Activated CD4-positive, alpha-beta T cell treated with anti-CD3 and anti-CD28 coated beads, Interleukin-2, amount 10 ng/mL, durations not matched to agents 7 days and 5 days (primary cell): ENCODE data around the gene NLGN2. TPM values are rescaled to one million over a fixed set of nuclear protein-coding genes. Genes with fewer than 3 reads are reported as not detected.
A peak's percentile ranks its signal among the peaks of the same experiment; 100 is the strongest.

Experiments
- CTCF ChIA-PET: fragments of 350-600 bp; sonication (Branson Sonifier 250); formaldehyde crosslinking; loops from one replicate; lab custom pipeline; 2021; ENCODE audit warnings: antibody characterized with exemption; lab: Charles Lee
- POLR2A ChIA-PET: fragments of 350-600 bp; sonication (Branson Sonifier 250); formaldehyde crosslinking; loops from one replicate; lab custom pipeline; 2021; ENCODE audit warnings: antibody characterized with exemption; lab: Charles Lee
- DNase-seq: peaks from one replicate; pipeline ENCODE4 v3.0.0-alpha.2; 2020
- H3K27ac Mint-ChIP-seq: one replicate; pipeline ENCODE4 v1.8.0; 2021; ENCODE audit warnings: mild to moderate bottlenecking, moderate library complexity, mixed read lengths
- H3K27me3 Mint-ChIP-seq: one replicate; pipeline ENCODE4 v1.8.0; 2021; ENCODE audit warnings: mixed read lengths
- H3K36me3 Mint-ChIP-seq: one replicate; pipeline ENCODE4 v1.8.0; 2021; ENCODE audit warnings: low read depth, mixed read lengths
- H3K4me1 Mint-ChIP-seq: one replicate; pipeline ENCODE4 v1.8.0; 2021; ENCODE audit warnings: mixed read lengths
- H3K4me3 Mint-ChIP-seq: one replicate; pipeline ENCODE4 v1.8.0; 2021; ENCODE audit warnings: mild to moderate bottlenecking, moderate library complexity, mixed read lengths
- H3K9me3 Mint-ChIP-seq: one replicate; pipeline ENCODE4 v1.8.0; 2021; ENCODE audit warnings: mixed read lengths
- total RNA-seq, 2 experiments: library from RNA; stranded (reverse); gene quantifications; one replicate each; pipeline ENCODE4 v1.2.3, GENCODE V29; 2021

Gene NLGN2
- total RNA-seq, 2 experiments from 2014 or later, result 0.89 to 1.4 TPM

DNA sequence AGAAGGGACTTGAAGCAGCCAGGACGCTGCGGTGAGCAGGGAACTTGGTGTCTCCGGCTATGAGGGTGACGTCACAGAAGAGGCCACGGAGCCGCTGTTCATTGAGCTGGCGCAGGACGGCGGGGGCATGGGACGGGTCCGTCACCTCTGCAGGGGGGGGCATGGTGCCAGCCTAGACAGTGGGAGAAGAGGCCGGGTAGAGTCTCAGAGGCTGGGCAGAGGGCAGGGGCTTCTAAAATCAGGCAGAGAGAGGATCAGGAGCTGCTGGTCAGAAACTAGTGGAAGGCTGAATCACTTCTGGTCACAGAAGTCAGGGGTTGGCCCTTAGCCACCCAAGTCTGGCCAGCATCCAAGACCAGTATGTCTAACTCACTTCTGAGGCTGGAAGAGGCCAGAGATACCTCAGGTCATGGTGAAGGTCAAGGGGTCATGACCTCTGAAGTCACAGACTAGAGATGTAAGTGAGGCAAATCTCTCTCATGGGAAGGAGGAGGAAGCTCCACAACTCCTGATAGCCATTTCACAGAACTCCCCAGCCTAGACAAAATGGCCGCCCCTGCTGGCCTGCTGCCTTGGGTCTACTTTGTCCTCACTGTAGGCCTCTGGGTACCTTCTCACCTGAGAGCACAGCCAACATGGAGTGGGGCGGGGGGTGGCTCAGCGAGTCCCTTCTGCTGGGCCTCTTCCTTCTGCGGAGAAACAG lies 59.1 kb downstream of the NLGN2 start:
- peaks cover 21% of the 10 kb centered on the region for H3K4me1 Mint-ChIP-seq
- no peak overlapping the region for H3K4me3 Mint-ChIP-seq
- CTCF ChIA-PET, result interaction anchor here (0.5 kb wide), 1 partner anchor 85 kb away, joined by 4 read pairs; no protein-coding TSS in a partner anchor
- H3K27ac Mint-ChIP-seq, result peak overlapping the region; percentile 54
- peaks cover 13% of the 10 kb centered on the region for H3K36me3 Mint-ChIP-seq
- POLR2A ChIA-PET, result no interaction called here
- DNase-seq, result no peak
- H3K9me3 Mint-ChIP-seq, result no peaks in the 10 kb centered on the region
- H3K27me3 Mint-ChIP-seq, result no peaks in the 10 kb centered on the region

DNA sequence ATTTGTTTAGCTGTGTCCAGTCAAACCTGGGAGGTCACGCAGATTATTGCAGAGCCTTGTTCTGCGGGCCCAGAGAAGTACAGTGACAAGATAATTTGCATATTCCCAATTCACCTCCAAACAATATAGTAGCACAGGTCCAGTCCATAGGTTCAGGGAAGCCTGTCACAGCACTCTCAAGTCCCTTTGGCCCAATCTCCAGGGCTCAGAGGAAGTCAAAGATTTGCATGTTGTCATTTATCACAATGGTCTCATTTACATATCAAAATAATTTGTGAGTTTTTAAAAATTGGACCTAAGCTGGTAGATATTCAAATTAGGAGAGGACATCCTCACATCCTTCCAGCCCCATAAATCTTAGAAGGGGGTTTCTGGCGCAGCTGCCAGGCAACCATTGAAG lies 59.9 kb downstream of the NLGN2 start:
- no peak for DNase-seq
- peak overlapping the region; percentile 13 for H3K27ac Mint-ChIP-seq
- ChIA-PET POLR2A (no interaction called here), CTCF (interaction anchor here (0.5 kb wide), 1 partner anchor 86 kb away, joined by 4 read pairs; no protein-coding TSS in a partner anchor)
- no peaks in the 10 kb centered on the region for H3K9me3 Mint-ChIP-seq
- peaks cover 24% of the 10 kb centered on the region for H3K4me1 Mint-ChIP-seq
- peaks cover 13% of the 10 kb centered on the region for H3K36me3 Mint-ChIP-seq
- H3K4me3 Mint-ChIP-seq, result no peak overlapping the region
- no peaks in the 10 kb centered on the region for H3K27me3 Mint-ChIP-seq

DNA sequence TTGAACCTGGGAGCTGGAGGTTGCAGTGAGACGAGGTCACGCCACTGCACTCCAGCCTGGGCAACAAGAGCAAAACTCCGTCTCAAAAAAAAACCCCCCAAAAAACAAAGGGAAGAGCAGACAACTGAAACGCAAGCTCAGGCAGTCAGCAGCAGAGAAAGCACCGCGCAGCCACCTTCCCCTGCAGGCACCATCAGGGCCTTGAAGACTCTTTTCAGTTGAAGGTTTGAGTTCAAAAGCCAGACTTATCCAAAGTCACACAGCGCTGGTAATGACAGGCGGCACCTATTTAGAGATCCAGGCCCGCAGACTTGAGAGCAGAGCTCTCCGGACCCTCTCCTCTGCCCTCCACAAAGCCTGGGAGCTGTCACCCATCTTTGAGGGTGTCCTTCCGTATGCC lies 60.6 kb downstream of the NLGN2 start:
- peaks cover 11% of the 10 kb centered on the region for H3K36me3 Mint-ChIP-seq
- POLR2A ChIA-PET, result no interaction called here
- H3K27me3 Mint-ChIP-seq, result no peaks in the 10 kb centered on the region
- CTCF ChIA-PET, result interaction anchor here (0.6 to 1.1 kb wide), 2 partner anchors 93 to 107 kb away, joined by 3 read pairs; no protein-coding TSS in a partner anchor
- no peak overlapping the region for H3K4me3 Mint-ChIP-seq
- no peaks in the 10 kb centered on the region for H3K9me3 Mint-ChIP-seq
- peaks cover 28% of the 10 kb centered on the region for H3K4me1 Mint-ChIP-seq
- H3K27ac Mint-ChIP-seq, result no peak overlapping the region
- DNase-seq, result no peak

DNA sequence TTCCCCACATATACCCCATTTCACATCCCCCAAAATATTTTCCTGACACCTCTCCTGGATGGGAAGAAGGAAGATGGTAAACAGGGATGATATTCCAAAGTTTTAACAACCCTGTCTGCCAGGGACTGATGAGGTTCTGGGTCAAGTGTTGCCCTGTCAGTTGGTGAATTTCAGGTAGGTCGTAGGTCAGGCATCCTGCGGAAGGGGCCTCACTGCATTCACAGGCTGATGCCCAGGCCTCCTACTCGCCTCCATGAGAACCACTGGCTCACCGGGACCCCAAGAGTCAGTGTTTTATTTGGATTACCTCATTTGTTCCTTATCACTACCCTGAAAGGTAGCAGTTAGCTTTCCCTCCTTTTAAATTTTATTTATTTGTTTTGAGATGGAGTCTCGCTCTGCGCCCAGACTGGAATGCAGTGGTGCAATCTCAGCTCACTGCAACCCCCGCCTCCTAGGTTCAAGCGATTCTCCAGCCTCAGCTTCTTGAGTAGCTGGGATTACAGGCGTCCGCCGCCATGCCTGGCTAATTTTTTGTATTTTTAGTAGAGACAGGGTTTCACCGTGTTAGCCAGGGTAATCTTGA lies 61.3 kb downstream of the NLGN2 start:
- POLR2A ChIA-PET, result no interaction called here
- Mint-ChIP-seq H3K27ac (no peak overlapping the region), H3K27me3 (no peaks in the 10 kb centered on the region), H3K9me3 (no peaks in the 10 kb centered on the region), H3K36me3 (peaks cover 7% of the 10 kb centered on the region), H3K4me1 (peaks cover 31% of the 10 kb centered on the region), H3K4me3 (no peak overlapping the region)
- no peak for DNase-seq
- CTCF ChIA-PET, result interaction anchor here (0.6 to 1.1 kb wide), 2 partner anchors 92 to 108 kb away, joined by 3 read pairs; no protein-coding TSS in a partner anchor

Other genes with a start within 250 kb of the NLGN2 start
- under 1 TPM; 0.29 to 0.62 TPM for gene ASGR1, start 228.5 kb upstream of the NLGN2 start, total RNA-seq
- gene DLG4, start 188.0 kb upstream of the NLGN2 start, total RNA-seq, result 1 to 10 TPM; 9.4 to 9.5 TPM
- 100 to 1,000 TPM; 338 to 370 TPM for gene ACADVL, start 187.9 kb upstream of the NLGN2 start, total RNA-seq
- gene DVL2, start 173.3 kb upstream of the NLGN2 start, total RNA-seq, result 10 to 100 TPM; 53.2 TPM
- gene PHF23, start 168.4 kb upstream of the NLGN2 start, total RNA-seq, result 10 to 100 TPM; 55.9 to 59.2 TPM
- 100 to 1,000 TPM; 256 to 279 TPM for gene GABARAP, start 165.4 kb upstream of the NLGN2 start, total RNA-seq
- gene CTDNEP1, start 156.1 kb upstream of the NLGN2 start, total RNA-seq, result 100 to 1,000 TPM; 168 to 183 TPM
- 10 to 100 TPM; 41.7 to 42.4 TPM for gene ELP5, start 155.6 kb upstream of the NLGN2 start, total RNA-seq
- under 1 TPM in 1 of 2 experiments, not detected in 1; 0.29 TPM for gene CLDN7, start 145.4 kb upstream of the NLGN2 start, total RNA-seq
- not detected for gene SLC2A4, start 126.1 kb upstream of the NLGN2 start, total RNA-seq
- gene YBX2, start 113.2 kb upstream of the NLGN2 start, total RNA-seq, result under 1 TPM; 0.55 to 0.83 TPM
- gene EIF5A, start 100.2 kb upstream of the NLGN2 start, total RNA-seq, result 100 to 1,000 TPM; 470 to 502 TPM
- gene GPS2, start 92.5 kb upstream of the NLGN2 start, total RNA-seq, result 100 to 1,000 TPM in 1 of 2 experiments, 10 to 100 TPM in 1; 85.9 to 105 TPM
- gene NEURL4, start 78.5 kb upstream of the NLGN2 start, total RNA-seq, result 10 to 100 TPM; 34.7 to 38.1 TPM
- 100 to 1,000 TPM; 727 to 775 TPM for gene ACAP1, start 71.3 kb upstream of the NLGN2 start, total RNA-seq
- gene KCTD11, start 55.7 kb upstream of the NLGN2 start, total RNA-seq, result 10 to 100 TPM; 11.2 to 12.5 TPM
- under 1 TPM in 1 of 2 experiments, not detected in 1; 0.23 TPM for gene TMEM95, start 52.7 kb upstream of the NLGN2 start, total RNA-seq
- 1 to 10 TPM; 1.5 to 2.1 TPM for gene TNK1, start 26.8 kb upstream of the NLGN2 start, total RNA-seq
- 100 to 1,000 TPM; 151 to 161 TPM for gene PLSCR3, start 13.3 kb upstream of the NLGN2 start, total RNA-seq
- 10 to 100 TPM; 47.2 to 48.3 TPM for gene TMEM256, start 3.7 kb upstream of the NLGN2 start, total RNA-seq
- gene SPEM1, start 12.5 kb downstream of the NLGN2 start, total RNA-seq, result not detected
- gene SPEM2, start 17.8 kb downstream of the NLGN2 start, total RNA-seq, result not detected
- not detected for gene SPEM3, start 21.0 kb downstream of the NLGN2 start, total RNA-seq
- 10 to 100 TPM; 16.7 to 18.1 TPM for gene TMEM102, start 27.6 kb downstream of the NLGN2 start, total RNA-seq
- gene FGF11, start 31.7 kb downstream of the NLGN2 start, total RNA-seq, result 1 to 10 TPM; 6.8 to 9.4 TPM
- gene CHRNB1, start 37.2 kb downstream of the NLGN2 start, total RNA-seq, result 10 to 100 TPM; 18.8 to 19.2 TPM
- 10 to 100 TPM; 25.8 to 28.4 TPM for gene ZBTB4, start 71.8 kb downstream of the NLGN2 start, total RNA-seq
- gene SLC35G6, start 73.6 kb downstream of the NLGN2 start, total RNA-seq, result not detected
- 100 to 1,000 TPM; 175 to 201 TPM for gene POLR2A, start 76.5 kb downstream of the NLGN2 start, total RNA-seq
- 10 to 100 TPM; 79.6 to 82.5 TPM for gene TNFSF12, start 141.2 kb downstream of the NLGN2 start, total RNA-seq
- gene TNFSF13, start 150.9 kb downstream of the NLGN2 start, total RNA-seq, result 1 to 10 TPM; 3.8 to 4.0 TPM
- gene SENP3, start 154.1 kb downstream of the NLGN2 start, total RNA-seq, result 10 to 100 TPM; 51.8 to 53.0 TPM
- gene CD68, start 171.8 kb downstream of the NLGN2 start, total RNA-seq, result 1 to 10 TPM; 3.8 to 4.4 TPM
- 10 to 100 TPM; 62.3 to 81.7 TPM for gene MPDU1, start 176.0 kb downstream of the NLGN2 start, total RNA-seq
- gene SOX15, start 182.2 kb downstream of the NLGN2 start, total RNA-seq, result under 1 TPM; 0.57 to 0.71 TPM
- gene FXR2, start 207.1 kb downstream of the NLGN2 start, total RNA-seq, result 10 to 100 TPM; 27.5 to 28.8 TPM
- gene SAT2, start 220.0 kb downstream of the NLGN2 start, total RNA-seq, result 10 to 100 TPM; 18.5 to 23.6 TPM
- gene SHBG, start 222.3 kb downstream of the NLGN2 start, total RNA-seq, result not detected
- under 1 TPM in 1 of 2 experiments, not detected in 1; 0.08 TPM for gene ATP1B2, start 243.1 kb downstream of the NLGN2 start, total RNA-seq